ENCODE data around the gene TMEM245. TPM values are rescaled to one million over a fixed set of nuclear protein-coding genes. Genes with fewer than 3 reads are reported as not detected.

TMEM245 gene
- total and polyA plus RNA-seq, 10 of the 15 experiments (the other 5 are each of a cell fraction or from before 2014, with no cell fraction given) = 7.4 to 36.1 (median 19.0) TPM

- Histone ChIP-seq H3K4me1 (ENCODE audit: control insufficient read depth, insufficient read depth, low read length) (peaks cover under 1% of the 10 kb centered on the region), H3K27me3 (replicated peaks in 1 of 2; ENCODE audit: control insufficient read depth in 2 of 2, insufficient read depth in 2 of 2, low read length in 1 of 2) (no peaks in the 10 kb centered on the region), H3K4me3 (no peak overlapping the region), H2AFZ (ENCODE audit: control insufficient read depth, low read depth, low read length) (no peak overlapping the region), H3K36me3 (ENCODE audit: control insufficient read depth in 2 of 2, insufficient read depth in 2 of 2, low read length in 1 of 2) (peaks cover 6 to 27% of the 10 kb centered on the region in 2 experiments), H3K27ac (ENCODE audit: control insufficient read depth, insufficient read depth) (no peak overlapping the region), H3K4me2 (ENCODE audit: control insufficient read depth, insufficient read depth) (no peak overlapping the region), H4K20me1 (ENCODE audit: control insufficient read depth, insufficient read depth) (no peaks in the 10 kb centered on the region), H3K9me3 (replicated peaks; ENCODE audit: control insufficient read depth, insufficient read depth, low read length) (no peaks in the 10 kb centered on the region), H3K79me2 (ENCODE audit: control insufficient read depth, insufficient read depth, low read length) (peaks cover 12% of the 10 kb centered on the region), H3K9ac (ENCODE audit: control insufficient read depth, insufficient read depth, low read length) (no peak overlapping the region)
- WGBS (ENCODE audit: insufficient coverage, insufficient replicate concordance, low lambda C conversion rate, missing lambda C conversion rate) = 95% methylated on average over 1 of the region's 1 CpG
- DNase-seq (ENCODE audit: low read depth, low spot score) = no peak
- TF ChIP-seq ZBED1 (IDR thresholded peaks at IDR 0.05; ENCODE audit: borderline replicate concordance) (no peak), NFIC (IDR thresholded peaks at IDR 0.05; ENCODE audit: low read depth, low read length) (no peak), BRCA1 (IDR thresholded peaks at IDR 0.05; ENCODE audit: low read depth, low read length) (no peak), CBX3 (IDR thresholded peaks at IDR 0.05; ENCODE audit: borderline replicate concordance, low read depth) (no peak), NR2C2 (IDR thresholded peaks at IDR 0.05; ENCODE audit: borderline replicate concordance, control insufficient read depth, insufficient read length, low read depth) (no peak)
- TF ChIP-seq, protein P1, sequence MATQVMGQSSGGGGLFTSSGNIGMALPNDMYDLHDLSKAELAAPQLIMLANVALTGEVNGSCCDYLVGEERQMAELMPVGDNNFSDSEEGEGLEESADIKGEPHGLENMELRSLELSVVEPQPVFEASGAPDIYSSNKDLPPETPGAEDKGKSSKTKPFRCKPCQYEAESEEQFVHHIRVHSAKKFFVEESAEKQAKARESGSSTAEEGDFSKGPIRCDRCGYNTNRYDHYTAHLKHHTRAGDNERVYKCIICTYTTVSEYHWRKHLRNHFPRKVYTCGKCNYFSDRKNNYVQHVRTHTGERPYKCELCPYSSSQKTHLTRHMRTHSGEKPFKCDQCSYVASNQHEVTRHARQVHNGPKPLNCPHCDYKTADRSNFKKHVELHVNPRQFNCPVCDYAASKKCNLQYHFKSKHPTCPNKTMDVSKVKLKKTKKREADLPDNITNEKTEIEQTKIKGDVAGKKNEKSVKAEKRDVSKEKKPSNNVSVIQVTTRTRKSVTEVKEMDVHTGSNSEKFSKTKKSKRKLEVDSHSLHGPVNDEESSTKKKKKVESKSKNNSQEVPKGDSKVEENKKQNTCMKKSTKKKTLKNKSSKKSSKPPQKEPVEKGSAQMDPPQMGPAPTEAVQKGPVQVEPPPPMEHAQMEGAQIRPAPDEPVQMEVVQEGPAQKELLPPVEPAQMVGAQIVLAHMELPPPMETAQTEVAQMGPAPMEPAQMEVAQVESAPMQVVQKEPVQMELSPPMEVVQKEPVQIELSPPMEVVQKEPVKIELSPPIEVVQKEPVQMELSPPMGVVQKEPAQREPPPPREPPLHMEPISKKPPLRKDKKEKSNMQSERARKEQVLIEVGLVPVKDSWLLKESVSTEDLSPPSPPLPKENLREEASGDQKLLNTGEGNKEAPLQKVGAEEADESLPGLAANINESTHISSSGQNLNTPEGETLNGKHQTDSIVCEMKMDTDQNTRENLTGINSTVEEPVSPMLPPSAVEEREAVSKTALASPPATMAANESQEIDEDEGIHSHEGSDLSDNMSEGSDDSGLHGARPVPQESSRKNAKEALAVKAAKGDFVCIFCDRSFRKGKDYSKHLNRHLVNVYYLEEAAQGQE (IDR thresholded peaks at IDR 0.05; ENCODE audit: low read depth, low read length) = no peak
- ATAC-seq = no peak
- CTCF ChIA-PET = interaction anchor here (0.8 kb wide), 1 partner anchor 11 kb away, joined by 3 read pairs; no protein-coding TSS in a partner anchor
- BruUV-seq (replicated peaks) = no TSS peak
- in situ Hi-C loops (cut with MboI) (no loop called here), intact Hi-C loops (cut with micrococcal nuclease; ENCODE audit: unreplicated experiment) (no loop called here)
- no peak for FAIRE-seq
- RAD21 ChIA-PET (ENCODE audit: unreplicated experiment) = no interaction called here
- POLR2A ChIA-PET = no interaction called here
- SMC1A ChIA-PET (ENCODE audit: uncharacterized antibody, unreplicated experiment) = interaction anchor here (0.7 kb wide), 1 partner anchor 17 kb away, joined by 3 read pairs; no protein-coding TSS in a partner anchor
Observed at GRCh38 chr9:109092587-109092986, 27.2 kb downstream of the TMEM245 start.
